ENCODE measurements around the gene CD81. TPM values are rescaled to one million over a fixed set of nuclear protein-coding genes. Genes with fewer than 3 reads are reported as not detected.

Gene CD81
- total RNA-seq, 3 donors from 2014 or later = 311 to 770 (median 330) TPM

GRCh38 chr11:2400762-2401435, 23.8 kb downstream of the CD81 start:
- DNase-seq (ENCODE audit: low spot score in 2 of 2) = no peak
- intact Hi-C loops (cut with DNase I; ENCODE audit: low total_unique reads) = no loop called here
- peak overlapping the region; percentile 88 to 99 for H3K27ac ChIP-seq
- no peaks in the 10 kb centered on the region for H3K27me3 ChIP-seq
- peaks cover 7 to 10% of the 10 kb centered on the region in 2 donors for H3K4me1 ChIP-seq
- no peaks in the 10 kb centered on the region for H3K9me3 ChIP-seq
- H3K4me3 ChIP-seq = peak overlapping the region; percentile 85 to 100 (median 100)
- no peak for TF ChIP-seq CTCF (IDR thresholded peaks at IDR 0.05)
- H3K36me3 ChIP-seq = peaks cover 10% of the 10 kb centered on the region

- peak overlapping the region; percentile 88 to 99 for H3K27ac ChIP-seq
- H3K9me3 ChIP-seq = no peaks in the 10 kb centered on the region
- peaks cover 10% of the 10 kb centered on the region for H3K36me3 ChIP-seq
- H3K4me1 ChIP-seq = peaks cover 7 to 10% of the 10 kb centered on the region in 2 donors
- H3K27me3 ChIP-seq = no peaks in the 10 kb centered on the region
- peak overlapping the region; percentile 85 to 100 (median 100) for H3K4me3 ChIP-seq
- intact Hi-C loops (cut with DNase I; ENCODE audit: low total_unique reads) = no loop called here
- no peak for DNase-seq (ENCODE audit: low spot score in 2 of 2)
- TF ChIP-seq POLR2AphosphoS5 (IDR thresholded peaks at IDR 0.05) = no peak
- no peak for TF ChIP-seq CTCF (IDR thresholded peaks at IDR 0.05)
- TF ChIP-seq POLR2A (IDR thresholded peaks at IDR 0.05) = no peak
These were observed 24.4 kb downstream of the CD81 start for GRCh38 chr11:2401436-2401984.

GRCh38 chr11:2402106-2402505, 25.0 kb downstream of the CD81 start:
- H3K9me3 ChIP-seq = no peaks in the 10 kb centered on the region
- TF ChIP-seq POLR2AphosphoS5 (IDR thresholded peaks at IDR 0.05) = no peak
- TF ChIP-seq POLR2A (IDR thresholded peaks at IDR 0.05) = no peak
- TF ChIP-seq CTCF (IDR thresholded peaks at IDR 0.05) = no peak
- peaks cover 7 to 10% of the 10 kb centered on the region in 2 donors for H3K4me1 ChIP-seq
- no peaks in the 10 kb centered on the region for H3K27me3 ChIP-seq
- no peak for DNase-seq (ENCODE audit: low spot score in 2 of 2)
- peaks cover 5% of the 10 kb centered on the region for H3K36me3 ChIP-seq
- H3K4me3 ChIP-seq = peak overlapping the region in 1 of 3 donors; percentile 85
- intact Hi-C loops (cut with DNase I; ENCODE audit: low total_unique reads) = no loop called here
- H3K27ac ChIP-seq = no peak overlapping the region

- no peak for TF ChIP-seq POLR2AphosphoS5 (IDR thresholded peaks at IDR 0.05)
- Histone ChIP-seq H3K27me3 (no peaks in the 10 kb centered on the region), H3K27ac (no peak overlapping the region), H3K36me3 (peaks cover 5% of the 10 kb centered on the region), H3K4me1 (peaks cover 7 to 10% of the 10 kb centered on the region in 2 donors), H3K9me3 (no peaks in the 10 kb centered on the region), H3K4me3 (no peak overlapping the region)
- no peak for DNase-seq (ENCODE audit: low spot score in 2 of 2)
- intact Hi-C loops (cut with DNase I; ENCODE audit: low total_unique reads) = no loop called here
These were observed 26.0 kb downstream of the CD81 start for GRCh38 chr11:2402890-2403645.

GRCh38 chr11:2404735-2405196, 27.7 kb downstream of the CD81 start:
- H3K36me3 ChIP-seq = peaks cover 5% of the 10 kb centered on the region
- H3K4me1 ChIP-seq = peaks cover 6 to 7% of the 10 kb centered on the region in 2 donors
- intact Hi-C loops (cut with DNase I; ENCODE audit: low total_unique reads) = no loop called here
- DNase-seq (ENCODE audit: low spot score in 2 of 2) = no peak
- H3K27me3 ChIP-seq = no peaks in the 10 kb centered on the region
- no peaks in the 10 kb centered on the region for H3K9me3 ChIP-seq
- no peak overlapping the region for H3K27ac ChIP-seq
- TF ChIP-seq POLR2A (IDR thresholded peaks at IDR 0.05) = no peak
- no peak overlapping the region for H3K4me3 ChIP-seq

GRCh38 chr11:2406451-2406850, 29.3 kb downstream of the CD81 start:
- Histone ChIP-seq H3K9me3 (no peaks in the 10 kb centered on the region), H3K4me3 (no peak overlapping the region), H3K4me1 (peaks cover 5 to 6% of the 10 kb centered on the region in 2 donors), H3K27ac (no peak overlapping the region), H3K27me3 (no peaks in the 10 kb centered on the region), H3K36me3 (peaks cover 5% of the 10 kb centered on the region)
- intact Hi-C loops (cut with DNase I; ENCODE audit: low total_unique reads) = no loop called here
- DNase-seq (ENCODE audit: low spot score in 2 of 2) = no peak
- TF ChIP-seq POLR2A (IDR thresholded peaks at IDR 0.05) (no peak), POLR2AphosphoS5 (IDR thresholded peaks at IDR 0.05) (no peak), CTCF (IDR thresholded peaks at IDR 0.05) (no peak)
